Superior temporal gyrus (tissue), 1 donor: Measurements from ENCODE around the gene GPBP1.
"Not testable (repeated sequence)": the region's sequence is repeated elsewhere in the genome, so short reads cannot be mapped to it uniquely, and the experiment has no call there.

ENCODE experiments used
- DNase-seq: peaks from one replicate; pipeline ENCODE4 v3.0.0-alpha.2; 2016; ENCODE audit errors: extremely low spot score

The GPBP1 gene

GRCh38 chr5:57173319-57174127, at the start of gene GPBP1:
Gene GPBP1 (plus strand): TSS chr5:57174059. CDS start chr5:57214131, 40,072 bp downstream.
- DNase-seq, result peak; percentile 97

GRCh38 chr5:57128325-57128724, 45.5 kb upstream of the GPBP1 start:
- no peak for DNase-seq

DNA sequence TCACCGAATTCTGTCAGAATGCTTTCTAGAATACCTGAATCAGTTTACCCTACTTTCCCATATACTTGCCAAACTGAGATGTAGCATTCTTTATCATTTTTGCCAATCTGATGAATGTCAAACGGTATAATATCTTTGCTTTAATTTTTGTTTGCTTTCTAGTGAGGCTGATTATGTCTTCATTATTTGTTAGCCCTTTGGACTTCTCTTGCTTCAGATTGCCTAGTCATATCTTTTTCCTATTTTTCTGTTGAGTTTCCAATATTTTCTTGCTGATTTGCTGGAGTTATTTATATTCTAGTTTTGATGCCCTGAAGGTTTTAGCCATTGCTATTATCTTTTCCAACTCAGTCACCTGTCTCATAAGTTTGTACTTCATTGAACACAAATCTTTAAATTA, 40.3 kb upstream of the GPBP1 start:
- DNase-seq, result no peak

DNA sequence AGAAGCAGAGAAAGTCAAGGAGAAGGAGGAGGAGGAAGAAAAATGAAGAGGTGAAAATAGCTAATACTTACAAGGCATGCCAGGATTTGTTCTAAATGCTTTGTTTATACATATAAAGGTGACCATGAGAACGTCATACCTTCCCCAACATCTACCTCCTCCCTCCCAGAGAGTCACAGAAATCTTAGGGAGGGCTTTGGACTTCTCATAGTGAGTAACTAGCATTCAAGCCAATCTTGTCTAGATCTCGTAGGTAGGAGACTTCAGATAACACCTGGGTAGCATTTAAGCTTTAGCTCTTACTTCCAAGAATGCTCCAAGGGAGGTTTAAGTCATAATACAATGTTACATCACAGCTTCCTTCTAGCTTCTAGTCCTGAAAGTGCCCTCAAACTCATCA, 36.5 kb upstream of the GPBP1 start:
- no peak for DNase-seq

- no peak for DNase-seq
Observed at GRCh38 chr5:57152316-57152715, 21.5 kb upstream of the GPBP1 start.

GRCh38 chr5:57155033-57155432, 18.8 kb upstream of the GPBP1 start:
- DNase-seq, result no peak

DNA sequence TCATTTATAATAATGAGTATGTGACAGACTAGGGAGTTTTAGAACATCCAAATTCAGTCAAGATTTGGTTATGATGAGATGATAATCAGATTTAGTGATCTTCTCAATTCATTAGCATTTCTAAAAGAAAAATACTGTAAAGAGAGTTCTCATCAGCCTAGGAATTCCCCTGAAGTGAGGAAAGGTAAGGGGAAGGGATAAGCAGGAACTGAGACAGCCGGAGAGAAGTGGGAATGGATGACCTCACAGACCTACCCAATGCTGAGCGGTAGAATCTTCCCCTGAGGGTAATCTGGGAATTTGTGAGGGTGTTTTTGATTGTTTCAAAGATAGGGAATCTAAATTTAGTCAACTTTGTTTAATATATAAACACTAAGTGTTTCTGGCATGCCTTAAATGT, 16.7 kb upstream of the GPBP1 start:
- no peak for DNase-seq

DNA sequence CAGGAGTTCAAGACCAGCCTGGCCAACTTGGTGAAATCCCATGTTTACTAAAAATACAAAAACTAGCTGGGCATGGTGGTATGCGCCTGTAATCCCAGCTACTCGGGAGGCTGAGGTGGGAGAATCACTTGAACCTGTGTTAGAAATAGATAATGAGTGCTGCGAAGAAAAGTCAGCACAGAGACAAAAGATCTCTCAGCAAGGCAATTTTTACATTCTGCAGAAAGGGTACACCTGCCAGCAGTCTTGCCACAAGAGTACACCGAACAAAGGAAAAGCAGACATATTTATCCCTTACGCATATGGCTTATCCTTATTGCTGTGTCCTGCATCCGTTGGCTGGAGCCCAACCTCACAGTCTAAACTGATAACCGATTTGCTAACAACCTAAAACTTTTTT, 16.2 kb upstream of the GPBP1 start:
- DNase-seq, result no peak

DNA sequence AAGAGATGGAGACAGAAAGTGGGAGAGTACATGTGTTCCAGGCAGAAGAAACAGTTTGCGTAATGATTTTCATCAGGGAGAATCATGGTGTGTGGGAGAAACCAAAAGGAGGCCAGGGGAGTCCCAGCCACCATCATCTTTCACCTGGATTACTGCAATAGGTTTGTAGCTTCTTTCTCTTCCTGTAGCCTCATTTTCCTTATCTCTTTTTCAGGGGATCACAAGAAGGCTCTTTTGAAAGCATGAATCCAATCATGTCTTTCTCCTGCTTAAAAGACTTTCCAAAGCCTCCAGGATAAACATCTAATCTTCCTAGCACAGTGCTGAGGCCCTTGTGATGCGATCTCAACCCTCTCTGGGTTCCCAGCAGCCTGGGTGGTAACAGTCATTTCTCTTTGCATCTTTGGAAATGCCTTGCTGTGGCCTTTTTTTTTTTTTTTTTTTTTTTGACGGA, 10.3 kb upstream of the GPBP1 start:
- DNase-seq, result no peak

DNA sequence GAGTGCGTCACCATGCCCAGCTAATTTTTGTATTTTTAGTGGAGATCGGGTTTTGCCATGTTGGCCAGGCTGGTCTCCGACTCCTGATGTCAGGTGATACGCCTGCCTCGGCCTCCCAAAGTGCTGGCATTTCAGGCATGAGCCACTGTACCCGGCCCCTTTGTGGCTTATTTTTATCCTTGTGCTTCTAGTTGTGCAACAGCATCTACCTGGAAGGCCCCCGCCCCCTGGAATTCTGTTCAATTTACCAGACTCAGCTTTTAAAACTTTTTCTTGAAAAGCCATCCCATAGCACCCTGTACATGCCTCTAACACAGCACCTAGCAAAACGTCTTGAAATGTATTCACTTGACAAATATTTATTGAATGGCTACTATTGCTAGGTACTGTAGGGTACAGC, 9.7 kb upstream of the GPBP1 start:
- DNase-seq, result no peak

DNA sequence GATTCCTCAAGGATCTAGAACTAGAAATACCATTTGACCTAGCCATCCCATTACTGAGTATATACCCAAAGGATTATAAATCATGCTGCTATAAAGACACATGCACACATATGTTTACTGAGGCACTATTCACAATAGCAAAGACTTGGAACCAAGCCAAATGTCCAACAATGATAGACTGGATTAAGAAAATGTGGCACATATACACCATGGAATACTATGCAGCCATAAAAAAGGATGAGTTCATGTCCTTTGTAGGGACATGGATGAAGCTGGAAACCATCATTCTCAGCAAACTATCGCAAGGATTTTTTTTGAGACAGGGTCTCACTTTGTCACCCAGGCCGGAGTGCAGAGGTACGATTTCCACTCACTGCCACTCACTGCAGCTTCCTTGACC, 8.7 kb upstream of the GPBP1 start:
- not testable (repeated sequence) for DNase-seq

GRCh38 chr5:57166276-57166675, 7.6 kb upstream of the GPBP1 start:
- no peak for DNase-seq

- DNase-seq, result no peak
Observed at GRCh38 chr5:57167201-57167600, 6.7 kb upstream of the GPBP1 start.

- not testable (repeated sequence) for DNase-seq
Observed at GRCh38 chr5:57170116-57170515, 3.7 kb upstream of the GPBP1 start.

GRCh38 chr5:57171816-57172465, 1.9 kb upstream of the GPBP1 start:
- no peak for DNase-seq

GRCh38 chr5:57172466-57173318, 1.2 kb upstream of the GPBP1 start:
- peak; percentile 53 for DNase-seq

GRCh38 chr5:57174128-57174889, 450 bp downstream of the GPBP1 start:
- DNase-seq, result peak; percentile 63

DNA sequence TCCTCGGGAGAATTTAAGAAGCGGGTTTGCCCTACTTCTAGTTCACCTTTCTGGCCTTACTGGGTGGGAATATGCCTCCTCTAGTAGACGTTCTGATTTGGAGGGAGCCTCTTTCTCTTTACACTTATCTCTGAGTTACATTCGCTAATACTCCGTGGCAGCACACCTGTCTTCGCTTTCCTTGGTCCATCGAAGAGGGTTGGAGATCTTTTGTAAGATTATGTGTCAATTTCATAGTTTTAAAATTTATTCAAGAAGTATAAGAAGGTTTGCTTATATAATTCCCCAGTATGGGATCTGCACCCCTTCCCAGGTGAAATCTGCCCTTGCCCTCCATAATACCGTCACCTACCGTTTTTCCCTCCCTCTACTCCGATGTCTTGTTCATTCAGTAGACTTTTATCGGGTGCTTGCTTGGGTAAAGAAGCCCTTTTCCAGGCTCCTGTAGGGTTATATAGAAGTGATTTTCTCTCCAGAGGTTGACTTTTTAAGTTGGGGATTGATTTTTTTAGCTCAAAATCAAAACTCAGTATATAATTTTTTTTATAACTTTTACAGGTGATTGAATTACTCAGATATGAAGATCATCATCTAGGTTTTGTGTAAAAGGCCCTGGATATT, 1.1 kb downstream of the GPBP1 start:
- DNase-seq, result no peak

DNA sequence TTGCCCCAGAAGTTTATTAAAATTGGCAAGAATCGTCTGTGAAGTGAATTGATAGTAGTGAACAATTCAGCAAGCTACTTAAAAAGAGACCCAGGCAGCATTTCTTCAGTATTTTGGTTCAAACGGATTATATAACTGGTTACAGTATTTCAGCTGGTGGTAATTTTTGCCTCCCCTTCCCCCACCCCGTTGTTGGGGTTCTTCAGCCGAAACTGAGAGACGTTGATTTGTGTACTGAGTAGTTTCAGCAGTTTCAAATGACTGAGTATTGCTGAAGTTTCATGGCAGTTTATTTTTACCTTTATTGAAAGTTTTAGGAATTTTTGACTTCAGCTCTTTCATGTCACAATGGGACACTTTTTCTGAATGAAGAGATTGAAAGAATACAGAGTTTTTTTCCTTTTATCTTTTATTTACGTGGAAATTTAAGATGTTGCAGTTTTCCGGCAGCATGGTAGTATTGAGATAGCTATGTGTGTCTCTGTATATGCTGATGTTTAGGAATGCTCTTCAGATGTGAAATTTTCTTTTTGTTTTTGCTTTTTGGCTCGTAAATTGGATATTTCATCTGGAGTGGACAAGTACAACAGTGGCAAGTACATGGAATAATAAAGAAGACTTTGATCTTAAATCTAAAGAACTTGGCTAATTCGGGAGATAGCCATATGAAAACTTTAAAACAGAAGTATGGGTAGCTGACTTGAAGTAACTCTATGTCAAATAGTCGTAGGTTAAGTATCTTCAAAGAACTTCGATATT, 1.9 kb downstream of the GPBP1 start:
- DNase-seq, result peak; percentile 42

DNA sequence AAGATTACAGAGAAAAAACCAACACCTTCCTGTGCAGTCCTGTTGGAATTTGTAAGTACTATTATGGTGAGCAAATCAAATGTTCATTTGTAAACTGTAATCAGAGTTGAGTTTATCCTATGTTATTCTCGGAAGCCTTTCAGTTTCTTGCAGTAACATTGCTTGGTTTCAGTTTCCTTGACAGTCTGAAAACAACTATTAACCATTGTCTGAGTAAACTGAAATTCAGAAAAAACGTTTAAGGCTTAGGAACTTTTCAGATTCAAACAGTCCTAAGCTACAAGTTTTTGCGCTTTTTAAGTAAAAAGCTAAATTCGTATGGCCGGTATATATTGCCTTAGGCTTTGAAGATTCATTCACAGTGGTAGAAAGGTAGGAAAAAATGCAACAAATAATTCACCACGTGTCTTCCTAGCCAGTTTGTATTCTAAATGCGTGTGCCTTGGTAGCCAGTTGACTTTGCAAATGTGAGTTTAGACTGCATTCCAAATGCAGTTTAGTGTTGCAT, 2.5 kb downstream of the GPBP1 start:
- peak; percentile 69 for DNase-seq
